Skeletal muscle tissue (tissue), 4 donors: ENCODE measurements around the gene GPRC5A. TPM values are rescaled to one million over a fixed set of nuclear protein-coding genes. Genes with fewer than 3 reads are reported as not detected.

Experiments used
- H3K27ac ChIP-seq: one replicate; pipeline ENCODE4 v1.7.0; 2013; ENCODE audit warnings: mild to moderate bottlenecking, low read depth, low read length, inconsistent platforms
- H3K27me3 ChIP-seq, 3 donors: one replicate each; pipeline ENCODE4 v1.7.0; 2013; ENCODE audit warnings: low read length in 3 of 3; ENCODE audit not compliant: control insufficient read depth in 3 of 3, insufficient read depth in 3 of 3
- H3K36me3 ChIP-seq, 3 donors: one replicate each; pipeline ENCODE4 v1.7.0; 2013; ENCODE audit warnings: low read length in 3 of 3; ENCODE audit not compliant: control insufficient read depth in 3 of 3, insufficient read depth in 3 of 3
- H3K4me1 ChIP-seq, 3 donors: one replicate each; pipeline ENCODE4 v1.7.0; 2013; ENCODE audit warnings: low read length in 3 of 3, mild to moderate bottlenecking in 3 of 3; ENCODE audit not compliant: control insufficient read depth in 3 of 3, insufficient read depth in 3 of 3
- H3K4me3 ChIP-seq, 3 donors: one replicate each; pipeline ENCODE4 v1.7.0; 2013; ENCODE audit warnings: low read length in 3 of 3
- H3K9ac ChIP-seq, 3 donors: one replicate each; pipeline ENCODE4 v1.7.0; 2013; ENCODE audit warnings: low read length in 3 of 3, mild to moderate bottlenecking in 3 of 3, moderate library complexity in 2 of 3, low read depth in 1 of 3
- H3K9me3 ChIP-seq, 3 donors: one replicate each; pipeline ENCODE4 v1.7.0; 2013; ENCODE audit warnings: low read length in 3 of 3; ENCODE audit not compliant: control insufficient read depth in 3 of 3
- total RNA-seq: library from RNA; depleted of rRNA; stranded (reverse); fragments of >200 nt; gene quantifications from one replicate; pipeline ENCODE4 v1.2.3, GENCODE V29; 2014
- donor health status: Osteomylitis.

GPRC5A gene
- total RNA-seq, 1 donor from 2014 or later = 1.0 TPM

- no peaks in the 10 kb centered on the region for H3K36me3 ChIP-seq
These were observed 16.9 kb downstream of the GPRC5A start for GRCh38 chr12:12908252-12908651.

GRCh38 chr12:12908711-12909110 is 17.3 kb downstream of the GPRC5A start:
- Histone ChIP-seq H3K4me3 (no peak overlapping the region), H3K27ac (no peak overlapping the region), H3K9ac (no peak overlapping the region), H3K27me3 (no peaks in the 10 kb centered on the region), H3K36me3 (no peaks in the 10 kb centered on the region), H3K9me3 (no peaks in the 10 kb centered on the region), H3K4me1 (peaks cover 2 to 12% (median 4%) of the 10 kb centered on the region in 3 donors)

More at GRCh38 chr12:12908252-12908651, 16.9 kb downstream of the GPRC5A start:
- Histone ChIP-seq H3K4me1 (peaks cover 0 to 8% (median 4%) of the 10 kb centered on the region in 3 donors), H3K9me3 (no peaks in the 10 kb centered on the region), H3K4me3 (no peak overlapping the region), H3K27ac (no peak overlapping the region), H3K9ac (no peak overlapping the region), H3K27me3 (no peaks in the 10 kb centered on the region)

- Histone ChIP-seq H3K27ac (no peak overlapping the region), H3K27me3 (no peaks in the 10 kb centered on the region)
These were observed 18.0 kb downstream of the GPRC5A start for GRCh38 chr12:12909228-12909994.

GRCh38 chr12:12909995-12910420 is 18.6 kb downstream of the GPRC5A start:
- Histone ChIP-seq H3K4me3 (no peak overlapping the region), H3K27ac (no peak overlapping the region), H3K27me3 (no peaks in the 10 kb centered on the region), H3K9ac (no peak overlapping the region), H3K9me3 (no peaks in the 10 kb centered on the region), H3K4me1 (peaks cover 4 to 15% (median 4%) of the 10 kb centered on the region in 3 donors), H3K36me3 (no peaks in the 10 kb centered on the region)

More at GRCh38 chr12:12909228-12909994, 18.0 kb downstream of the GPRC5A start:
- Histone ChIP-seq H3K4me1 (peaks cover 4 to 15% (median 4%) of the 10 kb centered on the region in 3 donors), H3K36me3 (no peaks in the 10 kb centered on the region), H3K9ac (no peak overlapping the region), H3K9me3 (no peaks in the 10 kb centered on the region), H3K4me3 (no peak overlapping the region)

GRCh38 chr12:12912711-12913110 is 21.3 kb downstream of the GPRC5A start:
- Histone ChIP-seq H3K4me1 (peaks cover 4 to 15% (median 13%) of the 10 kb centered on the region in 3 donors), H3K9me3 (no peaks in the 10 kb centered on the region), H3K4me3 (no peak overlapping the region), H3K36me3 (no peaks in the 10 kb centered on the region), H3K27me3 (no peaks in the 10 kb centered on the region), H3K27ac (no peak overlapping the region), H3K9ac (no peak overlapping the region)

- H3K27me3 ChIP-seq = no peaks in the 10 kb centered on the region
- no peaks in the 10 kb centered on the region for H3K36me3 ChIP-seq
- peaks cover 0 to 13% (median 8%) of the 10 kb centered on the region in 3 donors for H3K4me1 ChIP-seq
- no peak overlapping the region for H3K9ac ChIP-seq
- no peaks in the 10 kb centered on the region for H3K9me3 ChIP-seq
- no peak overlapping the region for H3K27ac ChIP-seq
- no peak overlapping the region for H3K4me3 ChIP-seq
These were observed 24.3 kb downstream of the GPRC5A start for GRCh38 chr12:12915656-12916055.

- Histone ChIP-seq H3K9me3 (no peaks in the 10 kb centered on the region), H3K36me3 (no peaks in the 10 kb centered on the region), H3K9ac (no peak overlapping the region), H3K27me3 (no peaks in the 10 kb centered on the region), H3K4me3 (peak overlapping the region in 2 of 3 donors; percentile 27 to 53), H3K27ac (peak overlapping the region; percentile 39), H3K4me1 (peaks cover 0 to 13% (median 8%) of the 10 kb centered on the region in 3 donors)
These were observed 25.0 kb downstream of the GPRC5A start for GRCh38 chr12:12916135-12916944.

- Histone ChIP-seq H3K27ac (no peak overlapping the region), H3K4me3 (no peak overlapping the region), H3K27me3 (no peaks in the 10 kb centered on the region), H3K4me1 (peaks cover 0 to 16% (median 8%) of the 10 kb centered on the region in 3 donors), H3K9ac (no peak overlapping the region), H3K36me3 (no peaks in the 10 kb centered on the region), H3K9me3 (no peaks in the 10 kb centered on the region)
These were observed 26.2 kb downstream of the GPRC5A start for GRCh38 chr12:12917517-12917916.

- Histone ChIP-seq H3K4me3 (no peak overlapping the region), H3K27ac (no peak overlapping the region), H3K9ac (no peak overlapping the region), H3K4me1 (peaks cover 0 to 13% (median 1%) of the 10 kb centered on the region in 3 donors), H3K9me3 (no peaks in the 10 kb centered on the region), H3K36me3 (no peaks in the 10 kb centered on the region), H3K27me3 (no peaks in the 10 kb centered on the region)
These were observed 27.5 kb downstream of the GPRC5A start for GRCh38 chr12:12918781-12919389.
